ENCODE data around the gene CPED1.
"Not testable (repeated sequence)": the region's sequence is repeated elsewhere in the genome, so short reads cannot be mapped to it uniquely, and the experiment has no call there.

CPED1 gene

GRCh38 chr7:120983592-120983991 lies 4.9 kb upstream of the CPED1 start:
- not testable (repeated sequence) for H3K4me1 ChIP-seq (ENCODE audit: insufficient read depth, low read length); H3K9me3 ChIP-seq (ENCODE audit: insufficient read depth, low read depth, low read length); H3K9ac ChIP-seq (ENCODE audit: low read depth, low read length); H3K27ac ChIP-seq (ENCODE audit: low read length); H3K36me3 ChIP-seq (ENCODE audit: insufficient read depth, low read depth, low read length); H3K4me3 ChIP-seq (ENCODE audit: low read length)
- H3K27me3 ChIP-seq (ENCODE audit: insufficient read depth, low read length): peaks cover 10% of the 10 kb centered on the region

GRCh38 chr7:120984406-120984805 lies 4.1 kb upstream of the CPED1 start:
- Histone ChIP-seq H3K9ac (ENCODE audit: low read depth, low read length) (no peak overlapping the region), H3K27ac (ENCODE audit: low read length) (no peak overlapping the region), H3K36me3 (ENCODE audit: insufficient read depth, low read depth, low read length) (no peaks in the 10 kb centered on the region), H3K9me3 (ENCODE audit: insufficient read depth, low read depth, low read length) (no peaks in the 10 kb centered on the region), H3K27me3 (ENCODE audit: insufficient read depth, low read length) (peaks cover 18% of the 10 kb centered on the region), H3K4me3 (ENCODE audit: low read length) (no peak overlapping the region), H3K4me1 (ENCODE audit: insufficient read depth, low read length) (0 out of 2 replicates have a peak, but pooled peaks cover 2% of the 10 kb centered on the region)

- no peak overlapping the region for H3K27ac ChIP-seq (ENCODE audit: low read length)
- H3K27me3 ChIP-seq (ENCODE audit: insufficient read depth, low read length): peaks cover 26% of the 10 kb centered on the region
- H3K9ac ChIP-seq (ENCODE audit: low read depth, low read length): no peak overlapping the region
- 0 out of 2 replicates have a peak, but pooled peaks cover 2% of the 10 kb centered on the region for H3K4me1 ChIP-seq (ENCODE audit: insufficient read depth, low read length)
- H3K9me3 ChIP-seq (ENCODE audit: insufficient read depth, low read depth, low read length): no peaks in the 10 kb centered on the region
- no peak overlapping the region for H3K4me3 ChIP-seq (ENCODE audit: low read length)
- no peaks in the 10 kb centered on the region for H3K36me3 ChIP-seq (ENCODE audit: insufficient read depth, low read depth, low read length)
Observed at GRCh38 chr7:120985130-120985758, 3.3 kb upstream of the CPED1 start.

GRCh38 chr7:120985839-120986238 lies 2.7 kb upstream of the CPED1 start:
- no peaks in the 10 kb centered on the region for H3K9me3 ChIP-seq (ENCODE audit: insufficient read depth, low read depth, low read length)
- H3K9ac ChIP-seq (ENCODE audit: low read depth, low read length): no peak overlapping the region
- 0 out of 2 replicates have a peak, but pooled peaks cover 2% of the 10 kb centered on the region for H3K4me1 ChIP-seq (ENCODE audit: insufficient read depth, low read length)
- H3K27ac ChIP-seq (ENCODE audit: low read length): no peak overlapping the region
- H3K36me3 ChIP-seq (ENCODE audit: insufficient read depth, low read depth, low read length): no peaks in the 10 kb centered on the region
- peaks cover 26% of the 10 kb centered on the region for H3K27me3 ChIP-seq (ENCODE audit: insufficient read depth, low read length)
- no peak overlapping the region for H3K4me3 ChIP-seq (ENCODE audit: low read length)

GRCh38 chr7:120986650-120987049 lies 1.9 kb upstream of the CPED1 start:
- no peaks in the 10 kb centered on the region for H3K36me3 ChIP-seq (ENCODE audit: insufficient read depth, low read depth, low read length)
- H3K9ac ChIP-seq (ENCODE audit: low read depth, low read length): no peak overlapping the region
- peaks cover 26% of the 10 kb centered on the region for H3K27me3 ChIP-seq (ENCODE audit: insufficient read depth, low read length)
- H3K4me3 ChIP-seq (ENCODE audit: low read length): no peak overlapping the region
- no peak overlapping the region for H3K27ac ChIP-seq (ENCODE audit: low read length)
- 0 out of 2 replicates have a peak, but pooled peaks cover 2% of the 10 kb centered on the region for H3K4me1 ChIP-seq (ENCODE audit: insufficient read depth, low read length)
- H3K9me3 ChIP-seq (ENCODE audit: insufficient read depth, low read depth, low read length): no peaks in the 10 kb centered on the region

- Histone ChIP-seq H3K4me1 (ENCODE audit: insufficient read depth, low read length) (0 out of 2 replicates have a peak, but pooled peaks cover 2% of the 10 kb centered on the region), H3K9ac (ENCODE audit: low read depth, low read length) (no peak overlapping the region), H3K27ac (ENCODE audit: low read length) (no peak overlapping the region), H3K27me3 (ENCODE audit: insufficient read depth, low read length) (peaks cover 26% of the 10 kb centered on the region), H3K4me3 (ENCODE audit: low read length) (no peak overlapping the region), H3K36me3 (ENCODE audit: insufficient read depth, low read depth, low read length) (no peaks in the 10 kb centered on the region), H3K9me3 (ENCODE audit: insufficient read depth, low read depth, low read length) (no peaks in the 10 kb centered on the region)
Observed at GRCh38 chr7:120987280-120987679, 1.2 kb upstream of the CPED1 start.

- no peaks in the 10 kb centered on the region for H3K9me3 ChIP-seq (ENCODE audit: insufficient read depth, low read depth, low read length)
- H3K36me3 ChIP-seq (ENCODE audit: insufficient read depth, low read depth, low read length): no peaks in the 10 kb centered on the region
- H3K4me3 ChIP-seq (ENCODE audit: low read length): peak overlapping the region; percentile 66
- 0 out of 2 replicates have a peak, but pooled peaks cover 2% of the 10 kb centered on the region for H3K4me1 ChIP-seq (ENCODE audit: insufficient read depth, low read length)
- H3K27ac ChIP-seq (ENCODE audit: low read length): no peak overlapping the region
- H3K27me3 ChIP-seq (ENCODE audit: insufficient read depth, low read length): peaks cover 26% of the 10 kb centered on the region
- H3K9ac ChIP-seq (ENCODE audit: low read depth, low read length): no peak overlapping the region
Observed at GRCh38 chr7:120987683-120988590, 574 bp upstream of the CPED1 start.

- Histone ChIP-seq H3K9me3 (ENCODE audit: insufficient read depth, low read depth, low read length) (no peaks in the 10 kb centered on the region), H3K9ac (ENCODE audit: low read depth, low read length) (no peak overlapping the region), H3K4me1 (ENCODE audit: insufficient read depth, low read length) (0 out of 2 replicates have a peak, but pooled peaks cover 2% of the 10 kb centered on the region), H3K27me3 (ENCODE audit: insufficient read depth, low read length) (peaks cover 26% of the 10 kb centered on the region), H3K4me3 (ENCODE audit: low read length) (peak overlapping the region; percentile 66; the same call in 1 of the 2 replicates), H3K36me3 (ENCODE audit: insufficient read depth, low read depth, low read length) (no peaks in the 10 kb centered on the region), H3K27ac (ENCODE audit: low read length) (no peak overlapping the region)
Observed at GRCh38 chr7:120989257-120990220, 1.0 kb downstream of the CPED1 start.

GRCh38 chr7:120990468-120991118 lies 2.1 kb downstream of the CPED1 start:
- Histone ChIP-seq H3K9me3 (ENCODE audit: insufficient read depth, low read depth, low read length) (no peaks in the 10 kb centered on the region), H3K36me3 (ENCODE audit: insufficient read depth, low read depth, low read length) (no peaks in the 10 kb centered on the region), H3K27ac (ENCODE audit: low read length) (no peak overlapping the region), H3K27me3 (ENCODE audit: insufficient read depth, low read length) (peaks cover 26% of the 10 kb centered on the region), H3K9ac (ENCODE audit: low read depth, low read length) (no peak overlapping the region), H3K4me3 (ENCODE audit: low read length) (no peak overlapping the region), H3K4me1 (ENCODE audit: insufficient read depth, low read length) (0 out of 2 replicates have a peak, but pooled peaks cover 2% of the 10 kb centered on the region)

- Histone ChIP-seq H3K9ac (ENCODE audit: low read depth, low read length) (no peak overlapping the region), H3K27me3 (ENCODE audit: insufficient read depth, low read length) (peaks cover 26% of the 10 kb centered on the region), H3K4me1 (ENCODE audit: insufficient read depth, low read length) (0 out of 2 replicates have a peak, but pooled peaks cover 2% of the 10 kb centered on the region), H3K9me3 (ENCODE audit: insufficient read depth, low read depth, low read length) (no peaks in the 10 kb centered on the region), H3K27ac (ENCODE audit: low read length) (no peak overlapping the region), H3K36me3 (ENCODE audit: insufficient read depth, low read depth, low read length) (no peaks in the 10 kb centered on the region), H3K4me3 (ENCODE audit: low read length) (no peak overlapping the region)
Observed at GRCh38 chr7:120991161-120991560, 2.6 kb downstream of the CPED1 start.

GRCh38 chr7:120991581-120991980 lies 3.1 kb downstream of the CPED1 start:
- Histone ChIP-seq H3K4me3 (ENCODE audit: low read length) (no peak overlapping the region), H3K4me1 (ENCODE audit: insufficient read depth, low read length) (0 out of 2 replicates have a peak, but pooled peaks cover 2% of the 10 kb centered on the region), H3K9ac (ENCODE audit: low read depth, low read length) (no peak overlapping the region), H3K27me3 (ENCODE audit: insufficient read depth, low read length) (peaks cover 26% of the 10 kb centered on the region), H3K27ac (ENCODE audit: low read length) (no peak overlapping the region), H3K36me3 (ENCODE audit: insufficient read depth, low read depth, low read length) (no peaks in the 10 kb centered on the region), H3K9me3 (ENCODE audit: insufficient read depth, low read depth, low read length) (no peaks in the 10 kb centered on the region)
